Measurements from ENCODE around the gene NHLH1.

GRCh38 chr1:160362168-160362957 is 4.5 kb upstream of the NHLH1 start:
- TF ChIP-seq CTCF (IDR thresholded peaks at IDR 0.05), result no peak
- no peak for TF ChIP-seq POLR2A (IDR thresholded peaks at IDR 0.05)

Data from Peyer's patch (tissue), 4 donors.